ENCODE results near the gene SCAP.

GRCh38 chr3:47431225-47431624 lies 44.5 kb downstream of the SCAP start:
- TF ChIP-seq ZNF558 (tag by site-specific recombination; IDR thresholded peaks at IDR 0.05) (no peak), ZNF394 (tag by site-specific recombination; IDR thresholded peaks at IDR 0.05; ENCODE audit: borderline replicate concordance) (no peak), ZNF704 (tag by site-specific recombination; IDR thresholded peaks at IDR 0.05) (no peak), ZNF292 (tag by site-specific recombination; IDR thresholded peaks at IDR 0.05; ENCODE audit: borderline replicate concordance, low read depth) (no peak), PBX3 (CRISPR knock-in tag; IDR thresholded peaks at IDR 0.05) (no peak), HIC1 (tag by site-specific recombination; IDR thresholded peaks at IDR 0.05) (no peak), ZNF529 (tag by site-specific recombination; IDR thresholded peaks at IDR 0.05; ENCODE audit: insufficient replicate concordance) (no peak)
- TF ChIP-seq, protein P1, sequence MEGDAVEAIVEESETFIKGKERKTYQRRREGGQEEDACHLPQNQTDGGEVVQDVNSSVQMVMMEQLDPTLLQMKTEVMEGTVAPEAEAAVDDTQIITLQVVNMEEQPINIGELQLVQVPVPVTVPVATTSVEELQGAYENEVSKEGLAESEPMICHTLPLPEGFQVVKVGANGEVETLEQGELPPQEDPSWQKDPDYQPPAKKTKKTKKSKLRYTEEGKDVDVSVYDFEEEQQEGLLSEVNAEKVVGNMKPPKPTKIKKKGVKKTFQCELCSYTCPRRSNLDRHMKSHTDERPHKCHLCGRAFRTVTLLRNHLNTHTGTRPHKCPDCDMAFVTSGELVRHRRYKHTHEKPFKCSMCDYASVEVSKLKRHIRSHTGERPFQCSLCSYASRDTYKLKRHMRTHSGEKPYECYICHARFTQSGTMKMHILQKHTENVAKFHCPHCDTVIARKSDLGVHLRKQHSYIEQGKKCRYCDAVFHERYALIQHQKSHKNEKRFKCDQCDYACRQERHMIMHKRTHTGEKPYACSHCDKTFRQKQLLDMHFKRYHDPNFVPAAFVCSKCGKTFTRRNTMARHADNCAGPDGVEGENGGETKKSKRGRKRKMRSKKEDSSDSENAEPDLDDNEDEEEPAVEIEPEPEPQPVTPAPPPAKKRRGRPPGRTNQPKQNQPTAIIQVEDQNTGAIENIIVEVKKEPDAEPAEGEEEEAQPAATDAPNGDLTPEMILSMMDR (tag by site-specific recombination; IDR thresholded peaks at IDR 0.05) = no peak
- TF ChIP-seq, protein P2, sequence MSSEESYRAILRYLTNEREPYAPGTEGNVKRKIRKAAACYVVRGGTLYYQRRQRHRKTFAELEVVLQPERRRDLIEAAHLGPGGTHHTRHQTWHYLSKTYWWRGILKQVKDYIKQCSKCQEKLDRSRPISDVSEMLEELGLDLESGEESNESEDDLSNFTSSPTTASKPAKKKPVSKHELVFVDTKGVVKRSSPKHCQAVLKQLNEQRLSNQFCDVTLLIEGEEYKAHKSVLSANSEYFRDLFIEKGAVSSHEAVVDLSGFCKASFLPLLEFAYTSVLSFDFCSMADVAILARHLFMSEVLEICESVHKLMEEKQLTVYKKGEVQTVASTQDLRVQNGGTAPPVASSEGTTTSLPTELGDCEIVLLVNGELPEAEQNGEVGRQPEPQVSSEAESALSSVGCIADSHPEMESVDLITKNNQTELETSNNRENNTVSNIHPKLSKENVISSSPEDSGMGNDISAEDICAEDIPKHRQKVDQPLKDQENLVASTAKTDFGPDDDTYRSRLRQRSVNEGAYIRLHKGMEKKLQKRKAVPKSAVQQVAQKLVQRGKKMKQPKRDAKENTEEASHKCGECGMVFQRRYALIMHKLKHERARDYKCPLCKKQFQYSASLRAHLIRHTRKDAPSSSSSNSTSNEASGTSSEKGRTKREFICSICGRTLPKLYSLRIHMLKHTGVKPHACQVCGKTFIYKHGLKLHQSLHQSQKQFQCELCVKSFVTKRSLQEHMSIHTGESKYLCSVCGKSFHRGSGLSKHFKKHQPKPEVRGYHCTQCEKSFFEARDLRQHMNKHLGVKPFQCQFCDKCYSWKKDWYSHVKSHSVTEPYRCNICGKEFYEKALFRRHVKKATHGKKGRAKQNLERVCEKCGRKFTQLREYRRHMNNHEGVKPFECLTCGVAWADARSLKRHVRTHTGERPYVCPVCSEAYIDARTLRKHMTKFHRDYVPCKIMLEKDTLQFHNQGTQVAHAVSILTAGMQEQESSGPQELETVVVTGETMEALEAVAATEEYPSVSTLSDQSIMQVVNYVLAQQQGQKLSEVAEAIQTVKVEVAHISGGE (tag by site-specific recombination; conservative IDR thresholded peaks at IDR 0.05; ENCODE audit: low read depth) = no peak
- TF ChIP-seq, protein P3, sequence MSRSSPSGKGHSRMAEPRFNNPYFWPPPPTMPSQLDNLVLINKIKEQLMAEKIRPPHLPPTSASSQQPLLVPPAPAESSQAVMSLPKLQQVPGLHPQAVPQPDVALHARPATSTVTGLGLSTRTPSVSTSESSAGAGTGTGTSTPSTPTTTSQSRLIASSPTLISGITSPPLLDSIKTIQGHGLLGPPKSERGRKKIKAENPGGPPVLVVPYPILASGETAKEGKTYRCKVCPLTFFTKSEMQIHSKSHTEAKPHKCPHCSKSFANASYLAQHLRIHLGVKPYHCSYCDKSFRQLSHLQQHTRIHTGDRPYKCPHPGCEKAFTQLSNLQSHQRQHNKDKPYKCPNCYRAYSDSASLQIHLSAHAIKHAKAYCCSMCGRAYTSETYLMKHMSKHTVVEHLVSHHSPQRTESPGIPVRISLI (tag by site-specific recombination; IDR thresholded peaks at IDR 0.05) = no peak
- TF ChIP-seq, protein P4, sequence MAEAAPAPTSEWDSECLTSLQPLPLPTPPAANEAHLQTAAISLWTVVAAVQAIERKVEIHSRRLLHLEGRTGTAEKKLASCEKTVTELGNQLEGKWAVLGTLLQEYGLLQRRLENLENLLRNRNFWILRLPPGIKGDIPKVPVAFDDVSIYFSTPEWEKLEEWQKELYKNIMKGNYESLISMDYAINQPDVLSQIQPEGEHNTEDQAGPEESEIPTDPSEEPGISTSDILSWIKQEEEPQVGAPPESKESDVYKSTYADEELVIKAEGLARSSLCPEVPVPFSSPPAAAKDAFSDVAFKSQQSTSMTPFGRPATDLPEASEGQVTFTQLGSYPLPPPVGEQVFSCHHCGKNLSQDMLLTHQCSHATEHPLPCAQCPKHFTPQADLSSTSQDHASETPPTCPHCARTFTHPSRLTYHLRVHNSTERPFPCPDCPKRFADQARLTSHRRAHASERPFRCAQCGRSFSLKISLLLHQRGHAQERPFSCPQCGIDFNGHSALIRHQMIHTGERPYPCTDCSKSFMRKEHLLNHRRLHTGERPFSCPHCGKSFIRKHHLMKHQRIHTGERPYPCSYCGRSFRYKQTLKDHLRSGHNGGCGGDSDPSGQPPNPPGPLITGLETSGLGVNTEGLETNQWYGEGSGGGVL (tag by site-specific recombination; IDR thresholded peaks at IDR 0.05) = no peak

All from HEK293 (cell line).